Astrocyte of the spinal cord (primary cell): ENCODE measurements around the gene CD177.

Source experiments
- DNase-seq: peaks from one replicate; pipeline ENCODE4 v3.0.0; 2011; ENCODE audit warnings: low read depth, low spot score
- H3K4me3 ChIP-seq: 2 replicates; pipeline ENCODE4 v1.5.1; 2011; ENCODE audit warnings: low read depth, mild to moderate bottlenecking, low read length, moderate library complexity
- in situ Hi-C: cut with HindIII; loops from 2 replicates; pipeline ENCODE4 v1.10.0; 2017; ENCODE audit warnings: low sequenced_read_pairs
- TF ChIP-seq, protein P1 (sequence below): IDR thresholded peaks from 2 replicates; pipeline ENCODE4 v1.5.1; 2012; ENCODE audit warnings: low read depth, mild to moderate bottlenecking, low read length, inconsistent platforms

CD177 gene

DNA sequence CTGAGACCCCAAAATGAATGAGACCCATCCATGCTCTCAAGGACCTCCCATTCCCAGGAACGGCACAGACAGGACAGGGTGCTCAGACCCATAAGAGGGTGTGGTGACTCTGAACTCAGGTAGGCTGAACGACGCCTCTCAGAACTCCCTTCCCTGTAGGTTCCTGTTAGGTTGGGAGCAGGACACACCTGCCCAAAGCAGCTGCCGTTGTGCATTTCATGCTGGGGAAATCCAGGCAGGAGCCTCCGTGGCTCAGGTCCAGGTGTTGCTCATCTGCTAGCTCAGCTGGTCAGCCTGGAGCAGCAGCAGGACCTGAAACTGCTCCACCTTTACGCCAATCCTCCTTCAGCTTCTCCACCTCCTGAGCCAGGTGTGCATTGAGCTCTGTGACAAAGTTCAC is 42.1 kb downstream of the CD177 start:
- in situ Hi-C loops: no loop called here
- TF ChIP-seq, protein P1, sequence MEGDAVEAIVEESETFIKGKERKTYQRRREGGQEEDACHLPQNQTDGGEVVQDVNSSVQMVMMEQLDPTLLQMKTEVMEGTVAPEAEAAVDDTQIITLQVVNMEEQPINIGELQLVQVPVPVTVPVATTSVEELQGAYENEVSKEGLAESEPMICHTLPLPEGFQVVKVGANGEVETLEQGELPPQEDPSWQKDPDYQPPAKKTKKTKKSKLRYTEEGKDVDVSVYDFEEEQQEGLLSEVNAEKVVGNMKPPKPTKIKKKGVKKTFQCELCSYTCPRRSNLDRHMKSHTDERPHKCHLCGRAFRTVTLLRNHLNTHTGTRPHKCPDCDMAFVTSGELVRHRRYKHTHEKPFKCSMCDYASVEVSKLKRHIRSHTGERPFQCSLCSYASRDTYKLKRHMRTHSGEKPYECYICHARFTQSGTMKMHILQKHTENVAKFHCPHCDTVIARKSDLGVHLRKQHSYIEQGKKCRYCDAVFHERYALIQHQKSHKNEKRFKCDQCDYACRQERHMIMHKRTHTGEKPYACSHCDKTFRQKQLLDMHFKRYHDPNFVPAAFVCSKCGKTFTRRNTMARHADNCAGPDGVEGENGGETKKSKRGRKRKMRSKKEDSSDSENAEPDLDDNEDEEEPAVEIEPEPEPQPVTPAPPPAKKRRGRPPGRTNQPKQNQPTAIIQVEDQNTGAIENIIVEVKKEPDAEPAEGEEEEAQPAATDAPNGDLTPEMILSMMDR: no peak
- DNase-seq: no peak

DNA sequence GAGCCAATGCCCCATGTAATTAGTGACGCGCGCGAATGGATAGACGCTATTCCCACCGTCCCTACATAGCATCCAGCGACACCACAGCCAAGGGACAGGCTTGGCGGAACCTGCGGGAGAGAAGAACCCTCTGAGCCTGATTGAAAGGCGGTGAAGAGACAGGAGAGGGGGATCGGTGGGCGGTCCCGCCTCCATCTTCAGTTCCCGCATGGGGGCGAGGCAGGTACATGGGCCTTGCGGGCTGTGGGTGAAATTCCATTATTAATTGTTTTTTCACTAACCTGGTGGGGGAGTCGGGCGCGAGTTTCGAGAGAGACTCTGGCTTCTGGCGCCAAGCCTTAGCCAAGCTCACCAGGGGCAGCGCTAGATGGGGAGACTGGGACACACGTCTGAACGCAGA is 52.8 kb downstream of the CD177 start:
- in situ Hi-C loops: no loop called here
- TF ChIP-seq, protein P1: no peak
- H3K4me3 ChIP-seq: no peak overlapping the region
- DNase-seq: no peak

More for the DNA sequence above, 42.1 kb downstream of the CD177 start:
- no peak overlapping the region for H3K4me3 ChIP-seq

DNA sequence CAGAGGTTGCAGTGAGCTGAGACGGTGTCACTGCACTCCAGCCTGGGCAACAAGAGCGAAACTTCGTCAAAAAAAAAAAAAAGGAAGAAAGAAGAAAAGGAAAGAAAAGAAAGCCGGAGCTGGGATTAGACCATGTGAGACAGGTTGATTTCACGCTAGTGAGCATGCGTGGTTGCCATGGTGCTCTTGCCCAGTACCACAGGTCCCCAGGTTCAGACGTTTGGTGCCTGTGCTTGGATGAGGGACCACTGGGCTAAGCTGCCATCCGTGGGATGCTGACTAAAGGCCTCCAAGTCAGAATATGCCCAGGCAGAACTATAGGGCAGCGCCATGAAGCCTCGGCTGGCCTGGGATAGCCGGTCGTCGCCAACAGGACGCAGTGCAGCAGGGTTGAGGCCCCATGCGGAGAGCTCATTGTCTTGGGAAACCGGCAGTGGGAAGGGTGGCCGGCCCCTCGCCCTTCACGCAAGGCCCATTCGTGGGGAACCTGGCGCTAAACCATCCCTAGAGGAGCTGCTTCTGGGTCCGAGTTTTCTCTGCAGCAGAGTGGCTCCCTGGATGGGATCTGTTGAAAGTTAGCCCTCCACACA is 54.0 kb downstream of the CD177 start:
- in situ Hi-C loops: no loop called here
- no peak overlapping the region for H3K4me3 ChIP-seq
- no peak for DNase-seq
- TF ChIP-seq, protein P1: no peak

DNA sequence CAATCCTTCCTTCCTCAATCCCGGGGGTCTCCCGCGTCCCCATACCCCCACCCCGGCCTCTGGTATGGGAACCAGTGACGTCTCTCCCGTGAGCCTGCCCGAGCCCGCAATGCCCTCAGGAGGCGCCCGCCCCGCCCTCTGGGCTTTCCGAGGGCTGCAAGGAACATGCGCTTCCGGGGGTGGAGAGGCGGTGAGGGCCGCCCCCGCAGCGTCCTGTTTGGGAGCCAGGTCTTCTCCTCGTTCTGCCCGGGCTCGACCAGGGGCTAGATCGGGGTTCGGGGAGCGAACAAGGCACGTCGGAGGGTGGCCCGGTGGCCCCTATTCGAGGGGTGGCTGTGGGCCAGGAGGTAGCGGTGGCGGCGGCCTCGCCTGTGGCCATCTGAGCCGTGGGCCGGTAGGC is 54.6 kb downstream of the CD177 start:
- TF ChIP-seq, protein P1: no peak
- H3K4me3 ChIP-seq: no peak overlapping the region
- no peak for DNase-seq
- in situ Hi-C loops: no loop called here

DNA sequence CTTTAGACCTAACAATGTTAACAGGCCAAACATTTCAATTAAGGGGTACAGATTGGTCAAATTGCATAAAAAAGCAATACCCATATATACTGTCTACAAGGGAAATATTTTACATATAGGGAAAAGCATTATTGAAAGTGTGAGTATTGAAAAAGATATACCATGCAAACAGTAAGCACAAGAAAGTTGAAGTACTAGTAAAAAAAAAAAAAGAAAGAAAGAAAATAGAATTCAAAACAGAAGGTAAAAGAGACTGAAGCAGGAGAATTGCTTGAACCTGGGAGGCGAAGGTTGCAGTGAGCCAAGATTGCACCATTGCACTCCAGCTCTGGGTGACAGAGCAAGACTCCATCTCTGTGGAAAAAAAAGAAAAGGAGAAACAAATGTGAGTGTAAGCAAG is 55.9 kb downstream of the CD177 start:
- in situ Hi-C loops: no loop called here

DNA sequence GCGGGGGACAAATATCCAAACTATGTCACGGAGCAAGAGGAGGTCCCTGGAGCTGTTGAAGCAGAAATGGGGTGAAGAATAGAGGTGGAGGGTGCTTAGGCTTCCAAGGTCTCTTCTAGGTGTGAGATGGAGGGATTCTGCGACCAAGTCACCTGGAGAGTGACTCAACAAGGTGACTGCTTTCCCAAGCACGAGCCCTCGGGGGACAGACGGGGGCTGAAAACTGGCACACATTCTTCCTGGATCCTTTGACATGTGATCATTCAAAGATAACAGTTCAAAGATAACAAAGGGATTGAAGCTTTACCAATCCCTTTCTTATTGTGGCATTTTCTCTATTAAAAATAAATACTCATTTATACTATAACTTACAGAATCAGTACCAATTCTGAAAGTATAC is 59.0 kb downstream of the CD177 start:
- H3K4me3 ChIP-seq: no peak overlapping the region
- in situ Hi-C loops: no loop called here
- DNase-seq: no peak
- TF ChIP-seq, protein P1: no peak

More for the DNA sequence above, 55.9 kb downstream of the CD177 start:
- TF ChIP-seq, protein P1: no peak
- H3K4me3 ChIP-seq: no peak overlapping the region
- DNase-seq: no peak
